B cell (primary cell): ENCODE measurements around the gene GRM8. TPM values are rescaled to one million over a fixed set of nuclear protein-coding genes. Genes with fewer than 3 reads are reported as not detected.

Experiments used
- ATAC-seq: fragments of 200-7000 bp; cut with Tn5 transposase; one replicate; pipeline ENCODE4 v1.10.0; 2021; ENCODE audit warnings: low read depth, mild to moderate bottlenecking, moderate number of reproducible peaks, moderate library complexity
- CTCF ChIA-PET: fragments of 350-600 bp; sonication (Branson Sonifier 250); formaldehyde crosslinking; loops from one replicate; lab custom pipeline; 2021; ENCODE audit warnings: antibody characterized with exemption, inconsistent platforms; lab: Charles Lee
- POLR2A ChIA-PET: fragments of 350-600 bp; sonication (Branson Sonifier 250); formaldehyde crosslinking; loops from one replicate; lab custom pipeline; 2021; ENCODE audit warnings: antibody characterized with exemption; lab: Charles Lee
- DNase-seq: peaks from one replicate; pipeline ENCODE4 v3.0.0; 2013
- H2AFZ ChIP-seq: 2 replicates; pipeline ENCODE4 v1.6.1; 2012; ENCODE audit warnings: mild to moderate bottlenecking, low read depth, low read length; ENCODE audit not compliant: insufficient read depth, poor library complexity, severe bottlenecking
- H3K27ac ChIP-seq, 2 donors: 1 replicate in 1 of 2; 2 replicates in 1 of 2; pipeline ENCODE4 v1.5.1; 2012 to 2013; ENCODE audit warnings: low read length in 2 of 2, mild to moderate bottlenecking in 2 of 2, moderate library complexity in 1 of 2
- H3K27me3 ChIP-seq, 4 experiments: fragments of 200-600 bp in 1 of 4; sonication (generic) in 1 of 4; replicated peaks in 1 of 4; 1 replicate in 2 of 4; 2 replicates in 2 of 4; pipeline versions ENCODE4 v1.6.1 to v1.7.0; 2013 to 2016; ENCODE audit warnings: low read length in 3 of 4, mild to moderate bottlenecking in 2 of 4, mixed read lengths in 1 of 4, moderate library complexity in 1 of 4; ENCODE audit not compliant: insufficient read depth in 4 of 4, control insufficient read depth in 3 of 4; ENCODE audit errors: control extremely low read depth in 1 of 4
- H3K36me3 ChIP-seq, 2 experiments: replicated peaks in 1 of 2; 1 replicate in 1 of 2; 2 replicates in 1 of 2; pipeline versions ENCODE4 v1.6.1 to v1.7.1; 2013; ENCODE audit warnings: low read length in 1 of 2; ENCODE audit not compliant: insufficient read depth in 2 of 2, control insufficient read depth in 1 of 2; ENCODE audit errors: control extremely low read depth in 1 of 2, extremely low read depth in 1 of 2
- H3K4me1 ChIP-seq, 2 donors: fragments of 200-600 bp in 1 of 2; sonication (generic) in 1 of 2; 1 replicate in 1 of 2; 2 replicates in 1 of 2; pipeline versions ENCODE4 v1.5.1 to v1.6.1; 2013 to 2017; ENCODE audit warnings: low read length in 2 of 2; ENCODE audit not compliant: control insufficient read depth in 2 of 2, insufficient read depth in 2 of 2
- H3K4me2 ChIP-seq: replicated peaks from 2 replicates; pipeline ENCODE3; 2012; ENCODE audit warnings: mild to moderate bottlenecking, low read depth, low read length; ENCODE audit not compliant: poor library complexity, severe bottlenecking
- H3K4me3 ChIP-seq, 5 experiments: fragments of 200-600 bp in 1 of 5; sonication (generic) in 1 of 5; 1 replicate in 3 of 5; 2 replicates in 2 of 5; pipeline versions ENCODE4 v1.5.1 to v1.7.0; 2011 to 2016; ENCODE audit warnings: low read length in 4 of 5, mild to moderate bottlenecking in 4 of 5, low read depth in 2 of 5, control low read depth in 1 of 5, moderate library complexity in 1 of 5; ENCODE audit not compliant: insufficient read depth in 1 of 5; ENCODE audit errors: control extremely low read depth in 1 of 5, extremely low read depth in 1 of 5
- H3K79me2 ChIP-seq: fragments of 200-600 bp; sonication (generic); one replicate; pipeline ENCODE4 v1.6.0; 2016; ENCODE audit warnings: low read length; ENCODE audit not compliant: control insufficient read depth, insufficient read depth
- H3K9ac ChIP-seq: fragments of 200-600 bp; sonication (generic); 2 replicates; pipeline ENCODE4 v1.6.1; 2017; ENCODE audit warnings: mild to moderate bottlenecking, low read length, moderate library complexity
- H3K9me3 ChIP-seq, 3 donors: one replicate each; pipeline versions ENCODE4 v1.6.1 to v1.7.1; 2013; ENCODE audit warnings: low read length in 2 of 3; ENCODE audit not compliant: control insufficient read depth in 2 of 3, insufficient read depth in 1 of 3; ENCODE audit errors: control extremely low read depth in 1 of 3
- H4K20me1 ChIP-seq: 2 replicates; pipeline ENCODE4 v1.6.0; 2012; ENCODE audit warnings: mild to moderate bottlenecking, low read length; ENCODE audit not compliant: insufficient read depth, control insufficient read depth, poor library complexity, severe bottlenecking
- H3K27ac Mint-ChIP-seq: one replicate; pipeline ENCODE4 v1.8.0; 2021; ENCODE audit warnings: mixed read lengths
- H3K27me3 Mint-ChIP-seq: one replicate; pipeline ENCODE4 v1.8.0; 2021; ENCODE audit warnings: mixed read lengths
- H3K4me1 Mint-ChIP-seq: one replicate; pipeline ENCODE4 v1.8.0; 2021; ENCODE audit warnings: mixed read lengths
- H3K4me3 Mint-ChIP-seq: one replicate; pipeline ENCODE4 v1.8.0; 2021; ENCODE audit warnings: mixed read lengths
- H3K9me3 Mint-ChIP-seq: one replicate; pipeline ENCODE4 v1.8.0; 2022; ENCODE audit warnings: mixed read lengths; ENCODE audit not compliant: insufficient read depth
- EZH2 ChIP-seq: IDR thresholded peaks from 2 replicates; pipeline ENCODE4 v1.6.1; 2012; ENCODE audit warnings: borderline replicate concordance, low read depth, mild to moderate bottlenecking, moderate library complexity, low read length; ENCODE audit not compliant: insufficient read depth, poor library complexity, severe bottlenecking
- WGBS: methylation state at CpG from one replicate; pipeline ENCODE4 v1.1.5; 2013; ENCODE audit warnings: missing lambda C conversion rate; ENCODE audit not compliant: insufficient coverage; 5-methylcytosine and 5-hydroxymethylcytosine counted together
- intact Hi-C: fragments of 100-400 bp; cut with micrococcal nuclease; formaldehyde crosslinking; loops from one replicate; pipeline ENCODE4 v1.10.0; 2022
- polyA plus RNA-seq: library from polyadenylated mRNA; depleted of rRNA; stranded (reverse); fragments of >200 nt; gene quantifications from 2 replicates; pipeline ENCODE4 v1.2.3, GENCODE V29; 2012
- total RNA-seq, 2 donors: library from RNA; stranded (reverse); fragments of 120-200 nt in 1 of 2; gene quantifications; 1 replicate in 1 of 2; 2 replicates in 1 of 2; pipeline versions ENCODE4 v1.2.3 to v1.2.4, GENCODE V29; 2013 to 2022
- TF ChIP-seq, protein P1 (sequence below): fragments of 200-600 bp; IDR thresholded peaks from one replicate; pipeline ENCODE4 v1.8.0; 2022; ENCODE audit warnings: antibody characterized with exemption, mild to moderate bottlenecking

GRM8 gene
- total and polyA plus RNA-seq, 2 donors (not counting 1 experiment from before 2014, with no cell fraction given): not detected

DNA sequence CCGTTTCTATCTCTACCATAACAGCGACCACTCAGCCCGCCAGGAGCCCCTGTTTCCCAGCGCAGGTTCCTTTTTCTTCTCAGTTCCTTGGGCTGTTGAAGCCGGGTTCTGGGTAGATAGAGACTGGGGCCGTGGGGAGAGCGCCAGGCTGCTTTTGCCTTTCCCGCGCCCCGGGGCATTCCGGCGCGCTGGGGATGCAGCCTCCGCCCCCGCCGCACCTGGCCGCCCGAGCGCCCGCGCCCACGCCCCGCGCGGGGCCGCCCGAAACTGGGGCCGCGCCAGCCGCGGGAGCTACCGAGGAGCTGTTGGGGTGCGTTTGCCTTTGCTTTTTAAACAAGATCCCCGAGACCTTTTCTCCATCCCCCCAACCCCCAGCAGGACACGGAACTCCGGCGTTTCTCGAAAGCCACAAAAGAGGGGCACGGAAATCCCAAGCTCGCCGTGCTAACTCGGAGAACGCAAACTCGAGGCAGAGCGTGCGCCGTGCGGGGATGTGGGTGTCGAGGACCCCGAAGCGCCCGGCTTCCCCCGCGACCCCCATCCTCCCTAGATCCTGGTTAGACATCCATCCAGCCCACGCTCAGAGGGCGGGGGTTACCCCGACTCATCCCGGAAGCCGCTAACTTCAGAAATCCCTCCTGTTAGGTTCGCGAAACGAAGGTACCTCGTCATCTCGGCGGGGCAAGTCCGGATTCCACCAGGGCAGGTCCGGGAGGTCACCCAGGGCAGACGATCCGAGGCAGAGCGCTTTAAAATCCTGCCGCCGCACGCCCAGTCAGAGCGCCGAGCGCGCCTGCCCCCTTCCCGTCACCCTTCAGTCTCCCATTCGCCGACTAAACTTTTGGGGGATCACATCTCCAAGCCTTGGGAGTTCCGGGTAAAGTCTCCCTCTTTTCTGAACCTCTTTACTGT is 1.0 kb downstream of the GRM8 start:
- Histone ChIP-seq H3K27me3 (peaks cover 2 to 81% (median 51%) of the 10 kb centered on the region in 4 experiments), H3K4me1 (peaks cover 21 to 24% of the 10 kb centered on the region in 2 donors), H3K36me3 (no peaks in the 10 kb centered on the region), H3K9me3 (peaks cover 0 to 13% (median 0%) of the 10 kb centered on the region in 3 donors), H4K20me1 (no peaks in the 10 kb centered on the region), H2AFZ (peak overlapping the region; percentile 98), H3K4me2 (peak overlapping the region; percentile 96), H3K27ac (no peak overlapping the region), H3K79me2 (no peaks in the 10 kb centered on the region), H3K4me3 (peak overlapping the region in 4 of 5 experiments; percentile 41 to 94 (median 76)), H3K9ac (peak overlapping the region; percentile 81)
- peaks cover 66% of the 10 kb centered on the region for H3K27me3 Mint-ChIP-seq
- DNase-seq (peak; percentile 51), ATAC-seq (peak; percentile 19)
- WGBS: 2% methylated on average over 76 of the region's 81 CpGs
- ChIA-PET CTCF (interaction anchor here (1.3 kb wide), 1 partner anchor 38 kb away, joined by 3 read pairs; no protein-coding TSS in a partner anchor), POLR2A (no interaction called here)
- peaks cover 20% of the 10 kb centered on the region for H3K4me1 Mint-ChIP-seq
- intact Hi-C loops: loop anchor here (5.0 to 10.0 kb wide), 3 partner anchors 141 to 447 kb away; partner anchors contain the start of gene ZNF800
- H3K9me3 Mint-ChIP-seq: no peaks in the 10 kb centered on the region
- TF ChIP-seq, protein P1, sequence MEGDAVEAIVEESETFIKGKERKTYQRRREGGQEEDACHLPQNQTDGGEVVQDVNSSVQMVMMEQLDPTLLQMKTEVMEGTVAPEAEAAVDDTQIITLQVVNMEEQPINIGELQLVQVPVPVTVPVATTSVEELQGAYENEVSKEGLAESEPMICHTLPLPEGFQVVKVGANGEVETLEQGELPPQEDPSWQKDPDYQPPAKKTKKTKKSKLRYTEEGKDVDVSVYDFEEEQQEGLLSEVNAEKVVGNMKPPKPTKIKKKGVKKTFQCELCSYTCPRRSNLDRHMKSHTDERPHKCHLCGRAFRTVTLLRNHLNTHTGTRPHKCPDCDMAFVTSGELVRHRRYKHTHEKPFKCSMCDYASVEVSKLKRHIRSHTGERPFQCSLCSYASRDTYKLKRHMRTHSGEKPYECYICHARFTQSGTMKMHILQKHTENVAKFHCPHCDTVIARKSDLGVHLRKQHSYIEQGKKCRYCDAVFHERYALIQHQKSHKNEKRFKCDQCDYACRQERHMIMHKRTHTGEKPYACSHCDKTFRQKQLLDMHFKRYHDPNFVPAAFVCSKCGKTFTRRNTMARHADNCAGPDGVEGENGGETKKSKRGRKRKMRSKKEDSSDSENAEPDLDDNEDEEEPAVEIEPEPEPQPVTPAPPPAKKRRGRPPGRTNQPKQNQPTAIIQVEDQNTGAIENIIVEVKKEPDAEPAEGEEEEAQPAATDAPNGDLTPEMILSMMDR: no peak
- no peak for TF ChIP-seq EZH2
- peak overlapping the region; percentile 32 for H3K27ac Mint-ChIP-seq
- peak overlapping the region; percentile 89 for H3K4me3 Mint-ChIP-seq
